Trophoblast cell (in vitro differentiated cells and primary cell): ENCODE measurements around the gene ADAMTS12.

Experiments used
- DNase-seq, 2 donors: peaks; one replicate each; pipeline ENCODE4 v3.0.0-alpha.2; 2016
- H2AFZ ChIP-seq: 2 replicates; pipeline ENCODE4 v1.6.1; 2013; ENCODE audit warnings: low read length, moderate library complexity, mild to moderate bottlenecking; ENCODE audit not compliant: insufficient read depth, poor library complexity
- H2AK5ac ChIP-seq: 2 replicates; pipeline ENCODE4 v1.6.1; 2013; ENCODE audit warnings: mild to moderate bottlenecking, low read length
- H2BK120ac ChIP-seq: 2 replicates; pipeline ENCODE4 v1.6.1; 2013; ENCODE audit warnings: low read length, mild to moderate bottlenecking, moderate library complexity; ENCODE audit not compliant: insufficient read depth, poor library complexity
- H2BK12ac ChIP-seq: 2 replicates; pipeline ENCODE4 v1.6.1; 2013; ENCODE audit warnings: mild to moderate bottlenecking, low read length, moderate library complexity
- H2BK5ac ChIP-seq: 2 replicates; pipeline ENCODE4 v1.6.1; 2013; ENCODE audit warnings: low read length, low read depth, moderate library complexity, mild to moderate bottlenecking; ENCODE audit not compliant: poor library complexity
- H3K14ac ChIP-seq: 2 replicates; pipeline ENCODE4 v1.6.1; 2013; ENCODE audit warnings: mild to moderate bottlenecking, low read length
- H3K18ac ChIP-seq: 2 replicates; pipeline ENCODE4 v1.6.1; 2013; ENCODE audit warnings: mild to moderate bottlenecking, low read length
- H3K23ac ChIP-seq: 2 replicates; pipeline ENCODE4 v1.6.1; 2013; ENCODE audit warnings: low read length
- H3K27ac ChIP-seq: 2 replicates; pipeline ENCODE4 v1.5.1; 2013; ENCODE audit warnings: low read depth, mild to moderate bottlenecking, inconsistent platforms, low read length, moderate library complexity
- H3K27me3 ChIP-seq: 2 replicates; pipeline ENCODE4 v1.6.1; 2013; ENCODE audit warnings: inconsistent platforms, mild to moderate bottlenecking, low read length, moderate library complexity; ENCODE audit not compliant: insufficient read depth
- H3K36me3 ChIP-seq, 2 experiments: 1 replicate in 1 of 2; 2 replicates in 1 of 2; pipeline ENCODE4 v1.6.1; 2013; ENCODE audit warnings: low read length in 2 of 2, mild to moderate bottlenecking in 2 of 2, moderate library complexity in 1 of 2; ENCODE audit not compliant: insufficient read depth in 2 of 2, control insufficient read depth in 1 of 2
- H3K4ac ChIP-seq: 2 replicates; pipeline ENCODE4 v1.6.1; 2013; ENCODE audit warnings: low read depth, mild to moderate bottlenecking, low read length, moderate library complexity
- H3K4me1 ChIP-seq, 2 experiments: 1 replicate in 1 of 2; 2 replicates in 1 of 2; pipeline ENCODE4 v1.6.1; 2013; ENCODE audit warnings: low read length in 2 of 2, mild to moderate bottlenecking in 2 of 2, moderate library complexity in 1 of 2; ENCODE audit not compliant: insufficient read depth in 2 of 2, control insufficient read depth in 1 of 2
- H3K4me2 ChIP-seq: 2 replicates; pipeline ENCODE4 v1.6.1; 2013; ENCODE audit warnings: inconsistent platforms, mild to moderate bottlenecking, low read length, moderate library complexity
- H3K4me3 ChIP-seq: 2 replicates; pipeline ENCODE4 v1.5.1; 2013; ENCODE audit warnings: mild to moderate bottlenecking, low read depth, low read length, inconsistent platforms
- H3K79me1 ChIP-seq: one replicate; pipeline ENCODE4 v1.6.1; 2013; ENCODE audit warnings: low read length
- H3K79me2 ChIP-seq: 2 replicates; pipeline ENCODE4 v1.6.1; 2013; ENCODE audit warnings: low read length, mild to moderate bottlenecking; ENCODE audit not compliant: control insufficient read depth, insufficient read depth, poor library complexity
- H3K9ac ChIP-seq: 2 replicates; pipeline ENCODE4 v1.6.1; 2013; ENCODE audit warnings: mild to moderate bottlenecking, low read length
- H3K9me3 ChIP-seq: 2 replicates; pipeline ENCODE4 v1.6.1; 2013; ENCODE audit warnings: low read depth, mild to moderate bottlenecking, control low read depth, inconsistent platforms, low read length; ENCODE audit not compliant: insufficient read depth
- H4K12ac ChIP-seq: 2 replicates; pipeline ENCODE4 v1.6.1; 2013; ENCODE audit warnings: low read depth, mild to moderate bottlenecking, low read length, moderate library complexity
- H4K8ac ChIP-seq: 2 replicates; pipeline ENCODE4 v1.6.1; 2013; ENCODE audit warnings: low read depth, mild to moderate bottlenecking, low read length, moderate library complexity
- H4K91ac ChIP-seq: one replicate; pipeline ENCODE4 v1.6.1; 2013; ENCODE audit warnings: low read depth, mild to moderate bottlenecking, low read length, moderate library complexity
- WGBS: extraction: QIAGEN DNeasy Blood & Tissue Kit; methylation state at CpG from one replicate; pipeline ENCODE4 v1.1.7; 2013; ENCODE audit warnings: missing lambda C conversion rate; ENCODE audit not compliant: insufficient read length, insufficient coverage; ENCODE audit errors: extremely low coverage; 5-methylcytosine and 5-hydroxymethylcytosine counted together

Gene ADAMTS12

GRCh38 chr5:33701951-33702350 lies 189.8 kb downstream of the ADAMTS12 start:
- H3K4me2 ChIP-seq, result no peak overlapping the region

DNA sequence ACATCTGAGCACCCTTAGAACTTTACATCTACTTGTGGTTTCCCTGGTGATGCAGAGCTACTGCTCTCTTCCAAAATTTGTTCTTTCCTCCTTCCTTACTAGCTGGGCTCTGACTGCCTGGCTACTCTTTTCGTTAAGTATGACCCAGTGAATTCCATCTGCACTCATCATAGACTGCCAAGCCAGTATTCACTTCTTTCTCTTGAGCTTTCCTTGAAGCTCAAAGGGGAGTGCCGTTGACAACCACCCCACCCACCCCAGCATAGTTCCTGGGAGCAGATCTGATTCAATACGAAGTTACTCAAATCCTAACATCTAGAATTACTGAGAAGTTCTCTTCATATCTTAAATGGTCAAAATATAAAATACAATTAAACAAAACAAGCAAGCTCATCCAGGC lies 190.5 kb downstream of the ADAMTS12 start:
- Histone ChIP-seq H3K4me1 (no peaks in the 10 kb centered on the region), H3K4ac (no peak overlapping the region), H3K23ac (no peak overlapping the region), H3K79me1 (no peaks in the 10 kb centered on the region), H3K14ac (no peak overlapping the region), H2BK120ac (no peak overlapping the region), H2BK5ac (no peak overlapping the region), H3K79me2 (no peaks in the 10 kb centered on the region), H4K91ac (no peak overlapping the region), H3K9me3 (no peaks in the 10 kb centered on the region), H2AFZ (no peak overlapping the region), H2AK5ac (no peak overlapping the region), H3K27me3 (no peaks in the 10 kb centered on the region), H3K4me2 (no peak overlapping the region), H3K4me3 (no peak overlapping the region), H3K18ac (no peak overlapping the region), H2BK12ac (no peak overlapping the region), H4K12ac (no peak overlapping the region), H3K27ac (no peak overlapping the region), H3K9ac (no peak overlapping the region), H3K36me3 (no peaks in the 10 kb centered on the region), H4K8ac (no peak overlapping the region)
- no peak for DNase-seq
- WGBS, result no CpG with 5 or more reads among the region's 3 CpGs

More at GRCh38 chr5:33701951-33702350, 189.8 kb downstream of the ADAMTS12 start:
- no peak for DNase-seq
- no peak overlapping the region for H2AK5ac ChIP-seq
- H3K27ac ChIP-seq, result no peak overlapping the region
- no peak overlapping the region for H2BK5ac ChIP-seq
- H3K27me3 ChIP-seq, result no peaks in the 10 kb centered on the region
- H3K18ac ChIP-seq, result no peak overlapping the region
- no peak overlapping the region for H3K4me3 ChIP-seq
- H2BK12ac ChIP-seq, result no peak overlapping the region
- H3K4me1 ChIP-seq, result no peaks in the 10 kb centered on the region
- no peak overlapping the region for H3K14ac ChIP-seq
- no peak overlapping the region for H4K12ac ChIP-seq
- H4K91ac ChIP-seq, result no peak overlapping the region
- H2AFZ ChIP-seq, result no peak overlapping the region
- no peak overlapping the region for H3K4ac ChIP-seq
- no peaks in the 10 kb centered on the region for H3K9me3 ChIP-seq
- H2BK120ac ChIP-seq, result no peak overlapping the region
- H3K23ac ChIP-seq, result no peak overlapping the region
- no CpG with 5 or more reads among the region's 2 CpGs for WGBS
- H3K9ac ChIP-seq, result no peak overlapping the region
- no peaks in the 10 kb centered on the region for H3K79me2 ChIP-seq
- H3K79me1 ChIP-seq, result no peaks in the 10 kb centered on the region
- H4K8ac ChIP-seq, result no peak overlapping the region
- H3K36me3 ChIP-seq, result no peaks in the 10 kb centered on the region

DNA sequence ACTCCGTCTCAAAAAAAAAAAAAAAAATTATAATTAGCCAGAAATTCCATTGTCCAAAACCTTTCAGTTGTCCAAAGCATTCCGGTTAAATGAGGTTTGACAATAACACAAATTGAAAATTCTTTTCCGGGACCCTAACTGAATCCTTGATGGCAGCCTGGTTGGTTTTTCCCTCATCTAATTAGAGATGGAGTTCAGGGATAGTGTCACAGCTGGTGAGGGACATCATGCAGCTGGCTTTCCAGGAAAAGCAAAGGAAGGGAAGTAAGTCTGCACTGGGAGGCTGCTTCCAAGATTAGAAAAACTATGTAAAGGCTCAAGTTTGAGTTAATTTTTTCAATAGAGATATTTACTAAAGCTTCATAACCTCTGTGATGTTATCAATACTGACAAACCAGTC lies 195.4 kb downstream of the ADAMTS12 start:
- H3K9ac ChIP-seq, result no peak overlapping the region
- no peak for DNase-seq
- no peaks in the 10 kb centered on the region for H3K79me1 ChIP-seq
- H3K4me3 ChIP-seq, result no peak overlapping the region
- H3K4ac ChIP-seq, result no peak overlapping the region
- no peaks in the 10 kb centered on the region for H3K79me2 ChIP-seq
- H3K27me3 ChIP-seq, result no peaks in the 10 kb centered on the region
- H3K9me3 ChIP-seq, result no peaks in the 10 kb centered on the region
- no CpG with 5 or more reads among the region's 3 CpGs for WGBS
- no peaks in the 10 kb centered on the region for H3K4me1 ChIP-seq
- H3K36me3 ChIP-seq, result no peaks in the 10 kb centered on the region
- no peak overlapping the region for H2BK120ac ChIP-seq
- H3K23ac ChIP-seq, result no peak overlapping the region
- H4K8ac ChIP-seq, result no peak overlapping the region
- H3K4me2 ChIP-seq, result no peak overlapping the region
- H3K18ac ChIP-seq, result no peak overlapping the region
- no peak overlapping the region for H3K14ac ChIP-seq
- no peak overlapping the region for H2BK5ac ChIP-seq
- no peak overlapping the region for H3K27ac ChIP-seq
- H2AK5ac ChIP-seq, result no peak overlapping the region
- no peak overlapping the region for H2AFZ ChIP-seq
- no peak overlapping the region for H2BK12ac ChIP-seq
- H4K91ac ChIP-seq, result no peak overlapping the region
- no peak overlapping the region for H4K12ac ChIP-seq

GRCh38 chr5:33692980-33693379 lies 198.8 kb downstream of the ADAMTS12 start:
- Histone ChIP-seq H3K4ac (no peak overlapping the region), H3K79me2 (no peaks in the 10 kb centered on the region), H2BK5ac (no peak overlapping the region), H3K27me3 (no peaks in the 10 kb centered on the region), H3K79me1 (no peaks in the 10 kb centered on the region), H3K14ac (no peak overlapping the region), H3K18ac (no peak overlapping the region), H4K8ac (no peak overlapping the region), H3K4me2 (no peak overlapping the region), H2BK120ac (no peak overlapping the region), H2AK5ac (no peak overlapping the region), H2BK12ac (no peak overlapping the region), H3K36me3 (no peaks in the 10 kb centered on the region), H3K9ac (no peak overlapping the region), H3K4me1 (peaks cover 0 to 8% of the 10 kb centered on the region in 2 experiments), H4K91ac (no peak overlapping the region), H3K9me3 (no peaks in the 10 kb centered on the region), H3K4me3 (no peak overlapping the region), H3K23ac (no peak overlapping the region), H4K12ac (no peak overlapping the region), H3K27ac (no peak overlapping the region), H2AFZ (no peak overlapping the region)
- no CpG with 5 or more reads among the region's 2 CpGs for WGBS
- DNase-seq, result no peak
